Liver (tissue), 9 donors: Measurements from ENCODE around the gene COX7B. TPM values are rescaled to one million over a fixed set of nuclear protein-coding genes. Genes with fewer than 3 reads are reported as not detected.

Experiments
- DNase-seq: peaks from one replicate; pipeline ENCODE4 v3.0.0-alpha.2; 2017; ENCODE audit warnings: low spot score
- H3K27ac ChIP-seq, 2 donors: one replicate each; pipeline ENCODE4 v1.7.0; 2013; ENCODE audit warnings: inconsistent platforms in 2 of 2, low read length in 2 of 2, control low read depth in 1 of 2, low read depth in 1 of 2, mild to moderate bottlenecking in 1 of 2
- H3K27me3 ChIP-seq, 4 donors: one replicate each; pipeline versions ENCODE4 v1.6.1 to v1.7.0; 2013; ENCODE audit warnings: low read length in 3 of 4, inconsistent platforms in 1 of 4, mild to moderate bottlenecking in 1 of 4, moderate library complexity in 1 of 4; ENCODE audit not compliant: control insufficient read depth in 4 of 4, insufficient read depth in 4 of 4
- H3K36me3 ChIP-seq, 4 donors: one replicate each; pipeline versions ENCODE4 v1.6.1 to v1.7.0; 2013; ENCODE audit warnings: low read length in 3 of 4, mild to moderate bottlenecking in 3 of 4, low read depth in 1 of 4, moderate library complexity in 1 of 4; ENCODE audit not compliant: control insufficient read depth in 4 of 4, insufficient read depth in 3 of 4
- H3K4me1 ChIP-seq, 4 donors: one replicate each; pipeline versions ENCODE4 v1.6.1 to v1.7.0; 2013; ENCODE audit warnings: low read length in 3 of 4, mild to moderate bottlenecking in 3 of 4, moderate library complexity in 1 of 4; ENCODE audit not compliant: control insufficient read depth in 4 of 4, insufficient read depth in 4 of 4
- H3K4me3 ChIP-seq, 3 donors: one replicate each; pipeline versions ENCODE4 v1.6.1 to v1.7.0; 2013; ENCODE audit warnings: low read length in 3 of 3, control low read depth in 1 of 3, low read depth in 1 of 3, mild to moderate bottlenecking in 1 of 3
- H3K9ac ChIP-seq, 2 donors: one replicate each; pipeline ENCODE4 v1.7.0; 2013; ENCODE audit warnings: low read length in 2 of 2, mild to moderate bottlenecking in 2 of 2, moderate library complexity in 2 of 2, control low read depth in 1 of 2, low read depth in 1 of 2
- H3K9me3 ChIP-seq, 4 donors: one replicate each; pipeline versions ENCODE4 v1.6.1 to v1.7.0; 2013; ENCODE audit warnings: low read length in 3 of 4; ENCODE audit not compliant: control insufficient read depth in 4 of 4
- EGR1 ChIP-seq, 2 donors: IDR thresholded peaks; 2 replicates each; pipeline ENCODE4 v1.6.1; 2016 to 2018; ENCODE audit warnings: antibody characterized with exemption in 2 of 2, low read depth in 2 of 2
- FOXA1 ChIP-seq: IDR thresholded peaks from 2 replicates; pipeline ENCODE4 v1.6.1; 2016; ENCODE audit warnings: antibody characterized with exemption
- FOXA2 ChIP-seq: IDR thresholded peaks from 2 replicates; pipeline ENCODE4 v1.6.1; 2016; ENCODE audit warnings: antibody characterized with exemption
- JUND ChIP-seq, 2 donors: IDR thresholded peaks; 2 replicates each; pipeline ENCODE4 v1.6.1; 2016; ENCODE audit warnings: antibody characterized with exemption in 2 of 2
- MAX ChIP-seq: IDR thresholded peaks from 2 replicates; pipeline ENCODE4 v1.6.1; 2016; ENCODE audit warnings: antibody characterized with exemption
- NR2F2 ChIP-seq: IDR thresholded peaks from 2 replicates; pipeline ENCODE4 v1.6.1; 2016; ENCODE audit warnings: antibody characterized with exemption
- RAD21 ChIP-seq, 2 donors: IDR thresholded peaks; 2 replicates each; pipeline ENCODE4 v1.6.1; 2016; ENCODE audit warnings: antibody characterized with exemption in 2 of 2, mild to moderate bottlenecking in 2 of 2
- REST ChIP-seq: IDR thresholded peaks from 2 replicates; pipeline ENCODE4 v1.6.1; 2016; ENCODE audit warnings: antibody characterized with exemption, mild to moderate bottlenecking
- RXRA ChIP-seq, 2 donors: IDR thresholded peaks; 2 replicates each; pipeline ENCODE4 v1.6.1; 2017 to 2018; ENCODE audit warnings: antibody characterized with exemption in 2 of 2, mild to moderate bottlenecking in 1 of 2
- TAF1 ChIP-seq: conservative IDR thresholded peaks from 2 replicates; pipeline ENCODE4 v1.6.1; 2016; ENCODE audit warnings: antibody characterized with exemption, mild to moderate bottlenecking
- YY1 ChIP-seq: IDR thresholded peaks from 2 replicates; pipeline ENCODE4 v1.6.1; 2016; ENCODE audit warnings: antibody characterized with exemption, mild to moderate bottlenecking
- ZBTB33 ChIP-seq: IDR thresholded peaks from 2 replicates; pipeline ENCODE4 v1.6.1; 2016; ENCODE audit warnings: antibody characterized with exemption
- WGBS: extraction: QIAGEN DNeasy Blood & Tissue Kit; methylation state at CpG from one replicate; pipeline ENCODE4 v1.1.7; 2013; 5-methylcytosine and 5-hydroxymethylcytosine counted together
- polyA plus RNA-seq, 2 donors: library from polyadenylated mRNA; stranded (reverse) in 1 of 2; unstranded in 1 of 2; fragments of 200-250 nt in 1 of 2; fragments of >200 nt in 1 of 2; fragmentation: Nextera tagmentation in 1 of 2; extraction: Ambion mirVana in 1 of 2; gene quantifications; one replicate each; pipeline versions ENCODE4 v1.2.1 to v1.2.3, GENCODE V29; 2013 to 2015
- total RNA-seq, 2 donors: library from RNA; depleted of rRNA; stranded (reverse); fragments of >200 nt; gene quantifications; one replicate each; pipeline ENCODE4 v1.2.3, GENCODE V29; 2014
- donor health status: healthy.
- donor health status: healthy.
- donor health status: healthy.
- donor health status: healthy.
- donor health status: healthy.

Gene COX7B
- total and polyA plus RNA-seq, 4 donors = 194 to 576 (median 480) TPM

GRCh38 chrX:77952173-77952572, 52.9 kb downstream of the COX7B start (continued):
- TF ChIP-seq FOXA2 = no peak

- TF ChIP-seq NR2F2 = no peak
- TF ChIP-seq REST = no peak
- TF ChIP-seq ZBTB33 = no peak
- TF ChIP-seq FOXA1 = no peak
- TF ChIP-seq RAD21 (IDR thresholded peaks at IDR 0.05) = no peak
- TF ChIP-seq EGR1 (IDR thresholded peaks at IDR 0.05; ENCODE audit: low read depth in 2 of 2) = no peak
- TF ChIP-seq YY1 = no peak
- TF ChIP-seq TAF1 = no peak
- no peak for TF ChIP-seq RXRA (IDR thresholded peaks at IDR 0.05)
- H3K9ac ChIP-seq = no peak overlapping the region
- H3K9me3 ChIP-seq = no peaks in the 10 kb centered on the region
- peaks cover 0 to 3% (median under 1%) of the 10 kb centered on the region in 4 donors for H3K4me1 ChIP-seq
- H3K36me3 ChIP-seq = no peaks in the 10 kb centered on the region
- DNase-seq = no peak
- 72% methylated on average over 1 of the region's 1 CpG for WGBS
- no peak overlapping the region for H3K27ac ChIP-seq
- no peaks in the 10 kb centered on the region for H3K27me3 ChIP-seq
- no peak overlapping the region for H3K4me3 ChIP-seq
Observed at GRCh38 chrX:77953302-77953701, 54.0 kb downstream of the COX7B start.

- no peak overlapping the region for H3K9ac ChIP-seq
- peaks cover 0 to 3% (median under 1%) of the 10 kb centered on the region in 4 donors for H3K4me1 ChIP-seq
- no peak overlapping the region for H3K27ac ChIP-seq
- TF ChIP-seq EGR1 (IDR thresholded peaks at IDR 0.05; ENCODE audit: low read depth in 2 of 2) (no peak), FOXA1 (no peak), YY1 (no peak), JUND (IDR thresholded peaks at IDR 0.05) (no peak), REST (no peak), MAX (no peak), NR2F2 (no peak), FOXA2 (no peak), ZBTB33 (no peak)
- 70% methylated on average over 1 of the region's 1 CpG for WGBS
- no peaks in the 10 kb centered on the region for H3K36me3 ChIP-seq
- no peaks in the 10 kb centered on the region for H3K27me3 ChIP-seq
- no peak overlapping the region for H3K4me3 ChIP-seq
- no peaks in the 10 kb centered on the region for H3K9me3 ChIP-seq
- no peak for DNase-seq
Observed at GRCh38 chrX:77953708-77954107, 54.4 kb downstream of the COX7B start.
